HL-60 (cell line): ENCODE measurements around the gene RCOR2.

Source experiments
- DNase-seq, 2 experiments: peaks; one replicate each; pipeline ENCODE4 v3.0.0-alpha.2; 2010 to 2020; ENCODE audit warnings: low read depth in 1 of 2, low spot score in 1 of 2
- H3K27ac ChIP-seq: fragments of 250-450 bp; sonication (Bioruptor Pico); replicated peaks from 2 replicates; pipeline ENCODE4 v1.5.1; 2020; ENCODE audit warnings: mild to moderate bottlenecking, moderate library complexity
- H3K27me3 ChIP-seq: fragments of 250-450 bp; sonication (Bioruptor Pico); 2 replicates; pipeline ENCODE4 v1.5.1; 2021; ENCODE audit warnings: mild to moderate bottlenecking, moderate library complexity; ENCODE audit not compliant: insufficient read depth, poor library complexity, severe bottlenecking
- H3K4me3 ChIP-seq: replicated peaks from 2 replicates; pipeline ENCODE4 v1.5.1; 2011; ENCODE audit warnings: mild to moderate bottlenecking, control low read depth, low read length; ENCODE audit not compliant: insufficient read depth
- GABPA ChIP-seq: IDR thresholded peaks from 2 replicates; pipeline ENCODE4 v1.6.1; 2012; ENCODE audit warnings: low read depth
- POLR2AphosphoS5 ChIP-seq: IDR thresholded peaks from 2 replicates; pipeline ENCODE4 v1.6.1; 2012; ENCODE audit warnings: low read depth
- SPI1 ChIP-seq: IDR thresholded peaks from 2 replicates; pipeline ENCODE4 v1.6.1; 2012; ENCODE audit warnings: low read depth, mild to moderate bottlenecking, borderline replicate concordance
- TF ChIP-seq, protein P1 (sequence below): IDR thresholded peaks from 2 replicates; pipeline ENCODE4 v1.6.1; 2012; ENCODE audit warnings: low read depth; ENCODE audit not compliant: insufficient replicate concordance
- TF ChIP-seq, protein P2 (sequence below): IDR thresholded peaks from one replicate; pipeline ENCODE4 v1.5.1; 2011; ENCODE audit warnings: low read length, control low read depth, inconsistent platforms; ENCODE audit not compliant: insufficient read depth

Gene RCOR2

DNA sequence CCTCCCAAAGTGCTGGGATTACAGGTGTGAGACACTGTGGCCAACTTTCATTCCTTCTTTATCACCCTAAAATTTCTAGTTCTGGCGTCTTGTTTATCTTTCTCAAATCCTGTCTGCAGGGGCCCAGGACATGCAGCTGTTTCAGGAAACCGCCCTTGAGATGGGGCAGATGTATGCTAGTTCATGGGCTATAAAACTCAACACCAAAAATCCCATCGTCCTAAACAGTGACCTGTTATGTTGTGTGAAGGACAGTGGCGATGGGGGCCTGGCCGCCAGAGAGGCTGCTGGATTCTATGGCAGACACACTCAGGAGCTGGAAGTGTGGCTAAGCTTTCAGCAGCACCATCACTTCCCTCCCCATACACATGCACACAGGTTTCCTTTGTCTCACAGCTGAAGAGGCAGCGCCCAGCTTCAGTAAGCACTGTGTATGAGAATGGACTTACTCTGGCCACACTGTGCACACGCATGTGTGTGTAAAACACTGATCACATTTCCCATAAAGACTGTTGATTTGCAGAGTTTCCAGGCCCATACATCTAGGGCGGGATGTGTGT lies 41.4 kb downstream of the RCOR2 start:
- H3K4me3 ChIP-seq = no peak overlapping the region
- H3K27me3 ChIP-seq = no peaks in the 10 kb centered on the region
- no peak overlapping the region for H3K27ac ChIP-seq
- TF ChIP-seq, protein P1, sequence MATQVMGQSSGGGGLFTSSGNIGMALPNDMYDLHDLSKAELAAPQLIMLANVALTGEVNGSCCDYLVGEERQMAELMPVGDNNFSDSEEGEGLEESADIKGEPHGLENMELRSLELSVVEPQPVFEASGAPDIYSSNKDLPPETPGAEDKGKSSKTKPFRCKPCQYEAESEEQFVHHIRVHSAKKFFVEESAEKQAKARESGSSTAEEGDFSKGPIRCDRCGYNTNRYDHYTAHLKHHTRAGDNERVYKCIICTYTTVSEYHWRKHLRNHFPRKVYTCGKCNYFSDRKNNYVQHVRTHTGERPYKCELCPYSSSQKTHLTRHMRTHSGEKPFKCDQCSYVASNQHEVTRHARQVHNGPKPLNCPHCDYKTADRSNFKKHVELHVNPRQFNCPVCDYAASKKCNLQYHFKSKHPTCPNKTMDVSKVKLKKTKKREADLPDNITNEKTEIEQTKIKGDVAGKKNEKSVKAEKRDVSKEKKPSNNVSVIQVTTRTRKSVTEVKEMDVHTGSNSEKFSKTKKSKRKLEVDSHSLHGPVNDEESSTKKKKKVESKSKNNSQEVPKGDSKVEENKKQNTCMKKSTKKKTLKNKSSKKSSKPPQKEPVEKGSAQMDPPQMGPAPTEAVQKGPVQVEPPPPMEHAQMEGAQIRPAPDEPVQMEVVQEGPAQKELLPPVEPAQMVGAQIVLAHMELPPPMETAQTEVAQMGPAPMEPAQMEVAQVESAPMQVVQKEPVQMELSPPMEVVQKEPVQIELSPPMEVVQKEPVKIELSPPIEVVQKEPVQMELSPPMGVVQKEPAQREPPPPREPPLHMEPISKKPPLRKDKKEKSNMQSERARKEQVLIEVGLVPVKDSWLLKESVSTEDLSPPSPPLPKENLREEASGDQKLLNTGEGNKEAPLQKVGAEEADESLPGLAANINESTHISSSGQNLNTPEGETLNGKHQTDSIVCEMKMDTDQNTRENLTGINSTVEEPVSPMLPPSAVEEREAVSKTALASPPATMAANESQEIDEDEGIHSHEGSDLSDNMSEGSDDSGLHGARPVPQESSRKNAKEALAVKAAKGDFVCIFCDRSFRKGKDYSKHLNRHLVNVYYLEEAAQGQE = no peak
- TF ChIP-seq GABPA (no peak), SPI1 (no peak), POLR2AphosphoS5 (no peak)
- TF ChIP-seq, protein P2, sequence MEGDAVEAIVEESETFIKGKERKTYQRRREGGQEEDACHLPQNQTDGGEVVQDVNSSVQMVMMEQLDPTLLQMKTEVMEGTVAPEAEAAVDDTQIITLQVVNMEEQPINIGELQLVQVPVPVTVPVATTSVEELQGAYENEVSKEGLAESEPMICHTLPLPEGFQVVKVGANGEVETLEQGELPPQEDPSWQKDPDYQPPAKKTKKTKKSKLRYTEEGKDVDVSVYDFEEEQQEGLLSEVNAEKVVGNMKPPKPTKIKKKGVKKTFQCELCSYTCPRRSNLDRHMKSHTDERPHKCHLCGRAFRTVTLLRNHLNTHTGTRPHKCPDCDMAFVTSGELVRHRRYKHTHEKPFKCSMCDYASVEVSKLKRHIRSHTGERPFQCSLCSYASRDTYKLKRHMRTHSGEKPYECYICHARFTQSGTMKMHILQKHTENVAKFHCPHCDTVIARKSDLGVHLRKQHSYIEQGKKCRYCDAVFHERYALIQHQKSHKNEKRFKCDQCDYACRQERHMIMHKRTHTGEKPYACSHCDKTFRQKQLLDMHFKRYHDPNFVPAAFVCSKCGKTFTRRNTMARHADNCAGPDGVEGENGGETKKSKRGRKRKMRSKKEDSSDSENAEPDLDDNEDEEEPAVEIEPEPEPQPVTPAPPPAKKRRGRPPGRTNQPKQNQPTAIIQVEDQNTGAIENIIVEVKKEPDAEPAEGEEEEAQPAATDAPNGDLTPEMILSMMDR = no peak
- no peak for DNase-seq

DNA sequence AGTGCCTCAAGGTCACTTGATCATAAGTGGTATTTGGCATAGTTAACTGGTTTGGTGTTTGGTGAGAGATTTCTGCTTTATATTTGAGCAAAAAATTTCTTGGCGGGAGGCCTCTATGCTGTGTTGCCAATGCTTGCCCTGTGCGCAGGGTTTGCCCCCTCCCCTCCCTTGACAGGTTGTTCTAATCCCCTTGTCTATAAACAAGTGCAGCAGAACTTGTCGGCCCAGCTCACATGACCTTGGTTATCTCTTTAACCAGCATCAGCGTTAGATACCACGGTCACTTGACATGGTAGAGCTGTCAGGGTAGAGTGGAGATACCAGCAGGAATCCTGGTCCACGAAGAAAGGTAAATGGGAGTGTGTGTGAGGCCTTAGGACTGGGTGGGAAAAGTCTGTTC lies 42.5 kb downstream of the RCOR2 start:
- no peak for TF ChIP-seq POLR2AphosphoS5
- Histone ChIP-seq H3K27me3 (no peaks in the 10 kb centered on the region), H3K27ac (no peak overlapping the region), H3K4me3 (no peak overlapping the region)
- DNase-seq = no peak

DNA sequence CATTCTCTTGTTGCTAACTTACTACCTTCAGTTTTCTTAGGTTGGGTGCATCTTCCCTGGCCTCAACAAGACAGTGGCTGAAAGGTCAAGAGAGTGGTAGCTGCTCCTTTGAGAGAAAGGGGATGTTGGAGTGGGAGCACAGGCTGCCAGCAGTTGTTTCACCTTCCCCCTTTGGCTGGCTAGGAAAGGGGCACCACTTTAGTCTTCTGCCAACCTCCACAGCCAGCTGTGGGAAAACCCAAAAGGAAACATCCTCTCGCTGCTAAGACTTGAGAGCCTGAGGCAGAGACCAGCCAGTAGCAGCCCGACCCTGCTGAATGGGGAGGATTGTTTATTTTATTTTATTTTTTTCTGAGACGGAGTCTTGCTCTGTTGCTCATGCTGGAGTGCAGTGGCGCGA lies 43.7 kb downstream of the RCOR2 start:
- Histone ChIP-seq H3K27me3 (no peaks in the 10 kb centered on the region), H3K4me3 (no peak overlapping the region), H3K27ac (no peak overlapping the region; the same call in 1 of the 2 replicates)
- peak in 1 of 2 experiments; percentile 35 for DNase-seq
- TF ChIP-seq, protein P1 = no peak
- TF ChIP-seq POLR2AphosphoS5 = no peak
- TF ChIP-seq GABPA = no peak
- TF ChIP-seq, protein P2 = no peak
- TF ChIP-seq SPI1 = no peak

DNA sequence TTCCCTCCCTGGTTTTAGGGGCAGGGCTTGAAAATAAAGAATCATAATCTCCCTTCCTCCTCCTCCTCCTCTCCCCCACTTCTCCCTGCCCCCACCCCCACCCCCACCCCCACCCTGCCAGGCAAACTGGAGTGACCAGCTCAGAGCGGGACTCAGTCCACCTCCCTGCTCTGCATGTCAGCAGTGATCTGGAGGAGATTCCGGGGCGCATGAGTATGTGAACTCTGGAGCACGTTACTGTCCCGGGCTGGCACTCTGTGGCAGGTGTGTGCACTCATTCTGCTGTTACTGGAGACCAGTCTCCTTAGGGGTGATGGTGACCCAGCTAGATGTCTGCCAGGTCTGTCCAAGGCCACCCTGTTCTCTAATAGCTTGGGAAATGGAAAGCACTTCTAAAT lies 44.2 kb downstream of the RCOR2 start:
- no peak overlapping the region for H3K4me3 ChIP-seq
- H3K27me3 ChIP-seq = no peaks in the 10 kb centered on the region
- no peak overlapping the region for H3K27ac ChIP-seq
- no peak for DNase-seq
- TF ChIP-seq SPI1 (no peak), GABPA (no peak)
- TF ChIP-seq, protein P1 = no peak
